Kidney capillary endothelial cell (primary cell): ENCODE measurements around the gene CTNNA3.
A peak's percentile ranks its signal among the peaks of the same experiment; 100 is the strongest.

Experiments
- DNase-seq: peaks from one replicate; pipeline ENCODE4 v3.0.0-alpha.2; 2018; ENCODE audit warnings: low spot score

Gene CTNNA3

DNA sequence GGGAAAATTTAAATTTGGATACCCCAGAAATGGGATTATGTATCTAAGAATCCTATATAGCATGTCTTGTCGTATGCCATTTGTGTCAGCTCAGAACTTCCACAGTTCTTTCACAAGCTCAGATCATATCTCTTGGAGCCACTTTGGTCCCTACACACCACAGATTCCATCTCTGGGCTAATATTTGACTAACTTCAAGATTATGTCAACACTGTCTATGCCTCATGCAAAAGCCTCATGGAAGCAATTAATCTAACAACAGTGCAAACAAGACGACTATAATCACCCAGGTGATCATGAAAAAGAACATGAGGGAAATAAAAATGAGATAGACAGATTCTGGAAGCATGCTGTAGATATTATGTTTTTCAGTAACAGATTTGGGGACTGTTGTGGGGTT is 581.0 kb downstream of the CTNNA3 start:
- DNase-seq = no peak

DNA sequence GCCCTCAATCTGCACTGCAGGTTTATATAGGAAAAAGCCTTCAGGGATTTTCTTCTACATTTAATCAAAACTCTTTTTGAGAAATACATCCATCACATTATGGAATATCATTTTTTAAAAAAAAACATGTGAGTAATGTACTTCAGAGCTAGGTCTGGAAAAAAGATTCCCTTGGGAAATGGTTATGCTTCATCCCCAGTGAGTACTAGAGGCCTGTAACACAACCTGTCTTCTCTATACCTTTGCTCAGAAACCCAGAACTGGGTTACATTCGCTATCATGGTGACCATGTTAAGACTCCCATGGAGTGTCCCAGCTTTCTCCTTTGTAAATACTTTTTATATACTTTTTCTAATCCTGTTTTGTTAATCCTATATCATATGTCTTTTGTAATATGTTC is 583.2 kb downstream of the CTNNA3 start:
- no peak for DNase-seq

DNA sequence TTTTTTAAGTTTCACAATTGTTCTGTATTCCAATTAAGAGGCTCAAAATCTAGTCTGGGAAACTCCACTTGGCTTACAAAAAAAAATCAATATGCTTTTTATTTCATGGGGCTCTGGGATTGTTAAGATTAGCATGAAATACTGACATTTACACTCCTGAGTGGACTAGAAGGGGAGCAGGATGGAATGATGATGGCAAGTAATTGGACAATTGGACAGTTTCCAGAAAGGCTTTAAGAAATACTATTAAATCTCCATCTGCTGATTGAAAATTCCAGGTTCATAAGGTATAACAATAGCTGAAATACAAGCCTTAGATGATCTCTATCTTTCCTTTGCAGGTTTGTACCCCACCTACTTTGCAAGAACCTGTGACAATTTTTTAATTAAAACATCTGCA is 585.7 kb downstream of the CTNNA3 start:
- no peak for DNase-seq

DNA sequence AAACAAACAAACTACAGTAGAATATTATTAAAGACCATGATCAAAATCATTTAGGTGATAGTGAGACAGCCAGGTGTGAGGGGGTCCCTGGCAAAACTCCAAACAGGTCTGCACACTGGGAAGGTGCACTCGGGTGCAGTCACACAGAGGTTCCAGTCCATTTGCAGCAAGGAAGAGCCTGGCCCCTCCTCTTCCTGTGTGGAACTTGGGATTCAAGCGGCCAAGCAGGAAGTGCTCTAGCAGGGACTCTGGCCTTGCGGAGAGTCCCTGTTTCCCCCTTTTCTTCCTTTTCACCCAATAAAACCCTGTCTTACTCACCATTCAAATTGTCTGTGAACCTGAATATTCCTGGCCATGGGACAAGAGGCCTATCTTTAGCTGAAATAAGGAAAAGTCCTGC is 588.3 kb downstream of the CTNNA3 start:
- no peak for DNase-seq

DNA sequence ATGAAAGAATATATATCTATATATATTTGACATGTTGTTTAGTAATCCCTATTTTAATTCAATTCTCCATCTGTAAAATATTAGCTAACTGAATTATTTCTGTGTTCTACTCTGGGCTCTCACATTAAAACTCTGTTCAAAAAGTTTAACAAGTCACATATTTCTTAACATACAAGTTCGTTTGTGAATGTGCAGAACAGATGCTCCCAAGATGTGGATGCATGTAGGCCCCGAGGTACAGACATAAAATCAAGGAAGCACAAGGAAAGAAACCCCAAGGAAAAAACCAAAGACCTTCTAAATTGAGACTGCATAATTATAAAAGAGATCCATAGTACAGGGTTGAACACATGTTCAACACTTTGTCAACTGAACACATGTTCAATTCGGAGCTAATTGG is 595.0 kb downstream of the CTNNA3 start:
- DNase-seq = no peak

DNA sequence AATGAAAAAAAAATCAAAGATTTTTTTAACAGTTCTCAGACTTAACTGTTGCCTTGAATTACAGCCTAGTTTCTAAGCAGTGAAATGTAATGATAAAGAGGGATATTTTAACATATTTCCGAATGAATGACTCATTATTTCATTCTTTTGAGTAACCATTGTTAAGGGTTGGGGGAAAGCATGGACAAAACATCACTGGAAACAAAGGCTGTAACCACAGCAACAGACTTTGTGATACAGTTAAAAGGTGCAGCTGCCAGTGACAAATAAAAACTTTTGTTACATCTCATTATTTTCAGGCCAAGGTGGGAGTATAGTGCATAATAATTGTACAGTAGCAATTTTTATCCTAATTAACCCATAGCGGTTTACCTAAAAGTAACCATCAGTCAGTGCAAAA is 597.5 kb downstream of the CTNNA3 start:
- DNase-seq = peak; percentile 5

DNA sequence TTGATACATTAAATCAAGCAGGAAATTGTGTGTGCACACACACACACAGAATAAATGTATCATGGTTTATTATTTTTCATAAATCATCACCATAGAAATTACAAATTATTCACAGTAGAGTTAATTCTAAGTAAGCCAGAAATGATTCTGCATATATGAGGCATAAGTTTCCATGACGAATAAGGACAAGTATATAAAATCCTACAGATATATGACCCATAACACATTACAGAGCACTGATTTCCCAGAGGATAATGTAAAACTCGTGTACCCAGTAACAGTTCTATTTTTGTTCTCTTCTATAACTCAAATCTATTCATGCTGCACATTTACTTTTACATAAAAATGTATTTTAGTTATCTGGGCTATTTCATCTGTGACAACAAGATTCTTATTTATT is 600.5 kb downstream of the CTNNA3 start:
- no peak for DNase-seq

DNA sequence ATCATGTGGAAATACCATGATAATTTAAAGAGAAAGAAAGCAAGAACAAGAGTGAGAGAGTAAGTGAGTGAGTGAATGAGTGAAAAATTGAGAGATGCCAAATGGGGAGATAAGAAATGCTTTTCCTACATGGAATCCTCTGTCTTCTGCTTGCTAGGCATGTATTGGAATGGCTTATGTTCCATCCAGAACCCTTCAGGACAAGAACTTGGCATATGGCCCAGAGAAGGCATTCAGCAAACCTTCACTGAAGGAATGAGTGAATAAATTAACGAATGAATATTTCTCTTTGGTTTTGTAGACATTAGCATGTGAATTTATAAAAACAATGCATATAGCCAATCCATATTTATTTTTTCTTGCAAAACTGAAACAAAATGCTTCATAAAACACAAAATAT is 608.0 kb downstream of the CTNNA3 start:
- no peak for DNase-seq

DNA sequence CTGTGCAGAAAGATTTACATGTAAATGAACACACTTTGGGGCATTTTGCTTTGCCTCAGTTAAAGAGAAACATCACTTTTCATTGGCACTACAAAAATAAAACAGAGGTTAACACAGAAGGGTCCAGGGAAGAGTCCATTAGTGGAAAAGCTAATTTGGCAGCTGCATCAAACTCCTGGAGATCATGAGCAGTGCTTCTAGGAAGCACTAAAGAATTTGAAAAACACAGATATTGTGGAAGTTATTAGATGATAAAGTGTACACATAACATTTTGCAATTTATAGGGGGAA is 608.9 kb downstream of the CTNNA3 start:
- DNase-seq = no peak

DNA sequence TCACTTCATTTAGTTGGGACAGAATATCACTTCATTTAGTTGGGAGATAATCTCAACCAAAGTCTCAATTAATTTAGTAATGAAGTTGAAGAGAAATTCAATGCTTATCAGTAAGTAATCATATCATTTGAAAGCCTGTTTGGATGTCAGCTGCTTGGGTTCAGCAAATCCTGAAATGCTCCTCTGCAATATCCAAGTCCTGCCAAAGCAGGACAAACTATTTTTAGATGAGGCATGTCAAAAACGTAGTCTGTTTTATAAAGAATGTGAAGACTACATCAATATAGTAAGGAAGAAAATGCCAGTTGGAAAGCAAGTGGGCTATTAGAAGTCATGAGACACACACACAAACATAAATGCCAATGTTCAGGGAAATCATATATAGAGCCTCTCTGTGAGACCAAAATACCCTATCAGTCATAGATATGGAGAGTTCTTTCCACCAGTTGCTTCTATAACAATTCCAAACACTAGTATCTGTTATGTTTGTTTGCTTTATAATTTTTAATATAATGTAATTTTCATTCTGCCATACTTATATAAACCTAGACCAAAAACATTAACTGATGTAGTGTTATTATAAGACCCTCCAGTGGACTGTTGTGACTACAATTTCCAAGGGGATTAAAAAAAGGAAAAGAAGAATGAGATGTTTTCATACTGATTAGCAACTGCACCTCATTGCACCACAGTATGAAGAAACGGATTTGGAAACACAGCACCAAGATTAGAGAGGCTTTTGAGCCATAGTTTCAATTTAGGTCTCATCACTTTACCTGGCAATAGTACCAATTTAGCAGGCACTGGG is 609.5 kb downstream of the CTNNA3 start:
- DNase-seq = no peak

DNA sequence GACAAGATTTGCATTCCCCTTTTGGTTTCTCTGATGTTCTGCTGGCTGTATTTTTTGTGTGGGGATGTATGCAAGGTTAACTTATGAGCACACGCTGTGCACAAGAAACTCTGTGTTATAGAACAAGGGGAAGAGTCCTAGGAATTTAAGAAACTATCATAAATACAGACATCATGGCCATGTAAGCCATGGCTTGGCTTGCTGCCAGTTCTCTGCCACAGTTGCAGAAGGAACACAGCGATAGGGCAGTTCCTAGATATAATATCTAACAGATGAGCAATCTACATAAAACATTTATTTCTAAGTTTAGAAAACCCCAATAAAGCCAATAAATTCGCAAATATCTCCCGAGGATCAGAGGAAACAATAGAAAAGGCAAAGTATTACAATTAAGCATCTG is 616.9 kb downstream of the CTNNA3 start:
- DNase-seq = no peak

DNA sequence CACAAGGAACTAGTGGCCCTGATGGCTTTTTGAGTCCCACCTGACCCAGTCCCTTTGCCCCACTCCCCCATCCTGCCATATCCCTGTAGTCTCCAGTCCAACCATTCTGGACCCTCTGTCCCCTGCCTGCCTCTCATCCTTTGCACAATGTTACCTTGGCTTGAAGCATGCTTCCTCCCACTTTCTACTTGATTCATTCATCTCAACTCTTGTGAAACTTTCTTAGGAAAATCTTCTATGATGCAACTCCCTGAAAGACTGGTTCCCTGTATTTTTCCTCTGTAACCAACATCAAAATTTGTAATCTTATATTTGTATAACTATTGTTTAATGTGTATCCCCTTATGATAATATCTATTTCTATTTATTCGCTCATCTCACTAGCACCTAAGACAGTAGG is 618.6 kb downstream of the CTNNA3 start:
- DNase-seq = no peak

DNA sequence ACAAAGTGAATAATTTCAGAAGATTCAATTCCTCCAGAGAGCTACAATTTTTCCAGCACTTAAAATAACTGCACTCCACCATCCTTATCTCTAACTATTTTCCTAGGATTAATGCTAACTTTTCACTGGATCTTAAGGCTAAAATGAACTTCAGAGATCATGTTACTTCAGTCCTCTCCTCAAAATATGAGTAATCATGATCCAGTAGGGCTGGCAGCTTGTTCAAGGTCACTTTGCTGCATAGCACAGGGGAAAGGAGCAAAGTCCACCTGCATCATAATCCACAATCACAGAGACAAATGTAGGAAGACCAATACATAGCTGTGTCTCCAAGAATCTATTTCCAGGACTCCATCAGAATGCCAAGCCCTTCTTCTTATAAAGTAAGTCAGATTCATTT is 619.9 kb downstream of the CTNNA3 start:
- DNase-seq = no peak

DNA sequence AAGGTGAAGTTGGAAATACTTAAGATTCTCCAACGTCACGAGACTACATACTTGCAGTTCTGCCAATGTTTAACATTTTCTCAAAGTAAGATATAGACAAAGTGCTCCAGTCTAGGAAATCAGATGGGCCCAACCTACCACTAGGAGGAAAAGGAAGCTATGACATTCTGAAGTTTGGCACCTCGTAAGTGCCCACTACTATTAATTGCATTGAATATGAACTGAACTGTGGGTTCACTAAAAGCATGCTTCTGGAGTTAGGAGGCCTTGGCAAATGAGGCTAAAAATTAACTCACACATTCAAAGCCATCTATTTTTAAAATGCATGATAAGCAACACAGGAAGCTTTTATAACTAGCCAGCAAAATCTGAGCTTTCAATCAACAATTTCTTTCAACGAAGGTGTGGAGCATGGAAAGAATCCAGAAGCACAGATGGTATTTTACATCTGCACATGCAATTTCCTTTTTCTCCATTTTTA is 620.5 kb downstream of the CTNNA3 start:
- DNase-seq = no peak

DNA sequence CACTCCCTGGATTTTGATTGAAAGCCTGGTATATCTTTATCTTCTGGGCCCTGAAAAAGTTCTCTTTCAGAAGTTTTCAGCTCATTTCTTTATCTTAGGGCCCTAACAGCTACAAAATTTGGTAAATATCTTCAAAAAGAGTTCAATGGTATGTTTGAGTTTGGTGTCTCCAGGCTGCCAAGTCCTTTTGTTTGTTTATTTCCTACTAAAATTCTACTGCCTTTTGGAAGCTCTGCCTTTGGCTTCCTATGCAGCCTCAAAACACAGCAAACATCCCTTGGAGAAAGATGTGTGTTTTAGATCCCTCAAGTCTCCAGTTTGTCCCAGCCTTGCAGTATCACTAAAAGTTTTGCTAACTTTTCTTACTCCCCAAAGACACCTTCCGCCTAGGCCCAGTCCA is 623.3 kb downstream of the CTNNA3 start:
- DNase-seq = no peak

DNA sequence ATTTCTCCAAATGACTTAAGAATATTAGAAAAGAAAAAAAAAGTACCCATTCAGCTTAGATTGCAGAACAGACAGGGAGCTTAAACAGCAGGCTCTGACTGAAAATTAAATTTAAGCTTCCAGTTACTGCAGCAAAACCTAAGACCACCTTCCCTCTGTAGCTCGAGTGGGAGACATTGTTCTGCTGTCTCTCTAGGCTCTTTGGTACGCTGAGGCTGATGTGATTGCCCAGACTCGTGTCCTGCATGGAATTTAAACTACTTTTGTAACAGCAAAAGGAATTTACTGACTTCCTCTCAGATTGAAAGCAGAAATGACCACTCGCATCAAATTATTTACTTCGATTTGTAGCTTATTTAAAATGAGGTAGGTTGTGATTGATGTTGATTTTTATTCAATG is 645.6 kb downstream of the CTNNA3 start:
- DNase-seq = no peak

DNA sequence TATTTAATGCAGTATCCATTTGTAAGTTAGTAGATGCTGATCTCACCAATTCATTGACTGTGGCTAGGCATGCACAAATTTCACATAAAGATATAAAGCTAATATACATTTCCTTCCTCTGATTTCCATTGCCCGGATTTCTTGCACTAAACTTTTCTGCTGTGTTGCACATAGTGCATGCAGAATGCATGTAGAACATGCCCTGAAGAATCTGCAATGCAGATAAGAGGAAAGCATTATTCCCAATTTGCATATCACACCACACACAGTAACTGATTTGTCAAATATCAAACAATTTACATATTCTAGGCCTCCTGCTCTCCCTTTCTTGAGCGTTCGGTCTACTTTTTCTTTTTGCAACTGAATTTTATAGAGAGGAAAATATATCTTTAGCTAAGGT is 646.0 kb downstream of the CTNNA3 start:
- no peak for DNase-seq

DNA sequence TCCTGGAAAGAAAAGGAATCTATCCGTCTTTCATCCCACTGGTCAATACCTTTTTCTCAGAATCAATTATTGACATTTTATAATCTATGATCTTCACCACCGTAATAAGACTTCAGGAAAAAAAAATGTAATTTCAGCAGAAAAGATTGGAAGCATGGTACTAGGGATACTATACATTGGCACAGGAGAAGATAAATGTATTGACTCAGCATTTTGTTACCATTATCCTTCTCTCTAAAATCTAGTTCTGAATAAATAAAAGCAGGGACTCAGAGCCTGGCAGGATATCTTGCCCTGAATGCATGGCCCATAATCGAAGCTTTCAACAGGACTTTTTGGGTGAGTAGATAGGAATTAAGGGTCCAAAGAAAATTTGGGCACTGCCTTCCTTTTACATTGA is 649.5 kb downstream of the CTNNA3 start:
- DNase-seq = no peak

DNA sequence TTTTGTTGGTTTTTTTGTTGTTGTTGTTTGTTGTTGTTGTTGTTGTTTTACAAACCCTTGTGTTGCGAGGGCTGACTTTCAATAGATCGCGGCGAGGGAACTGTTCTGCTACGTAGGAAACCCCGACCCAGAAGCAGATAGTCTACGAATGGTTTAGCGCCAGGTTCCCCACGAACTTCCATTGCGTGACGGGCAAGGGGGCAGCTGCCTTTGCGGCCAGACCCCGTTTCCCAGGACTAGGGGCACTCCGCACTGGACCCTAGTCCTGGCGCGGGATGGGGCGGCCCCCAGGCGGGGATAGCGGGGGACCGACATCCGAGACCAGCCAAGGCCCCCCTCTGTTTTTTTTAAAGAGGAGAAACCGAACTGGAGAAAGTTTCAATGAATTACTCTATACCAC is 650.6 kb downstream of the CTNNA3 start:
- DNase-seq = no peak

DNA sequence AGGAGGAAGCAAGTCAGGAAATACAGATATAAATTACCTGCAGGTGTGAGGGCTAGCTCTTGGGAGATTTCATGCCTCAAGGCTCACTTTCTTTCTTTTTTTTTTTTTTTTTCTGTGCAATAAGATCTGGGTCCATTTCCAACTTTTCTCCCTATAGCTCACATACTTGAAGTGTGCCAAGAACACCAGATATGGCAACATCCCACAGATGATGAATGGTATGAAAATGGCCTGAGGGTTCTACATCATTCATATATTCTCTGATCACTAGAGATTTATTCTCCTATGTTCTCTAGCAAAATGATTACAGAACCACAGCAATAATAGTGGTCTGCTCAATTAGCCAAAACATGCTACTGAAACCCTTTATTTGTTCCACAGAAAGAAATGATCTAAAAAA is 653.0 kb downstream of the CTNNA3 start:
- no peak for DNase-seq

DNA sequence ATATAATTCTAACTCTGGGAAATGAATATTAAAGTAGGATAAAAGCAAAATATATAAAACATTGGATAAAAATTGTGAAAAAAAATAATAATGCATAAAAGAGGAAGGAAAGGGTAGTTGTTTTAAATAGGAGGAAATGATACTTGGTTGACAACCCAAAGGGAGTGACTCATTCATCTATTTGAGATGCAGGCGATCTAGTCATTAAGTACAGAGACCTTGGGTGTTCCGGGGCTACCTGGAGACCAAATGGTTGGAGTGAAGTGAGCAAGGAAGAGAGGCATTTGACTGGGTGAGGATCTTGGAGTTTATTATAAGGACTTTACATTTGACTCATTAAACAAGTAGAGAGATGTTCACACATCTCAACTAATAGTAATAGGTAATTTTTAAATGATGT is 659.2 kb downstream of the CTNNA3 start:
- DNase-seq = no peak

DNA sequence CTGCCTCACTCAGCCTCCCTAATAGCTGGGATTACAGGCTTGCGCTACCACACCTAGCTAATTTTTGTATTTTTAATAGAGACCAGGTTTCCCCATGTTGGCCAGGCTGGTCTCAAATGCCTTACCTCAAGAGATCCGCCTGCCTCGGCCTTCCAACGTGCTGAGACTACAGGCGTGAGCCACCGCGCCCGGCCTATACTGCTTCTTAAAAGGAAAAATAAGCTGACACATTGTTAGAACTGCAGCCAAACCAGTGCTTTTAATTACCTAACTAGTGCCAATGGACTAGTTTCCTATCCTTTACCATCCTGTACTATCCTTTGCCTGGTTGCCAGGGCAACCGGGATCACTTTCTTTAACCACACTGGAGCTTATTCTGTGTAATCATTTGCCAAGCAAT is 662.1 kb downstream of the CTNNA3 start:
- no peak for DNase-seq

DNA sequence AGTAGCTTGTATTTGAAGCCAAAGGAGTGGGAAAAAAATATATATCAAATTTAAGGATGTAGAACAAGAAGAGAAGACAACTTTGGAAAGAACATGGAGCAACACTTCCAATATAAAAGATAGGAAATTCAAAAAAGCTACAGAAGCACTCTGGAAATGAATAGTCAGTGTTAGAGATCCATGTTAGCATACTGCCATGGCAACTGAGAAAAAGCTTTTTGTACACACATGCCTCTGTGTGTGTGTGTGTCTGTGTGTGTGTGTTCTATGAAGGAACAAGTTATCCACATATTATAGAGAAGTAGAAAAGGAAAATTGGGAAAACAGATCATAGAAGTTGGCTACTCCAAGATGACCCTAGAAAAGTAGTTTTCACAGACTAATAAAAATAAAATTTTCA is 673.9 kb downstream of the CTNNA3 start:
- no peak for DNase-seq

DNA sequence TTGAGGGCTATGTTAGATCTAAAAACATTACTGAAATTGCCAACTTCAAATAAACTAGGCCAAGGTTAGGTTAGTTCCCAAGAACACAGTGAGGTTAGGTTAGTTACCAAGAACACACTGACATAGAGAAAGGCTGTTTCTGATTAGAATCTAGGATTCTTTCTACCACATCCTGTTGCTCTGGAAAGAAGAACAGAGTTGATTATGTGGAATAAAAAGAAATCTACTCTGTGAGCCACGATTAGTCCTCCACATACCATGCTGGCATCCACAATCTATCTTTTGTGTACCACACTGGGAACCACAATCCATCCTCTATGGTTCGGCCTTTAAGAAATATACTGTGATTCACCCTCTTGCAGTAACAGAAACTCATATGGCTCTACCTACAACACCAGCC is 678.8 kb downstream of the CTNNA3 start:
- no peak for DNase-seq

DNA sequence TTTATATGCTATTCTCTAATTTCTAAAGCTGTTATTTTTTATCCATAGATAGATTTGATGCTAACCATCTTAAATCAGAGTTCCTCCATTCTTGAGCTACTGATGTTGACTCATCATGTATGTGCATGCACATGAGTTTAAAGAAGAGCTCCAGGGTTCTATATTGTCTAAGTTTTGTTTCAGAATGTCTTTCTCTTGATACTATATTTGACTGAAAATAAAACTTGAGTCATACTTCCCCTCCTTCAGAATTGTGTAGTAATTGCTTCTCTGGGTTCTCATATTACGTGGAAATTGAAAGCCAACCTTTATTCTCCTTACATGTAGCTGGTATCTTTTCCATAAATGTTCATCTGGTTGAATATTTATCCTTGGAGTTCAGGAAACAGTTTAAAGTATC is 680.8 kb downstream of the CTNNA3 start:
- no peak for DNase-seq
